Stimulated activated CD4-positive, alpha-beta T cell treated with anti-CD3 and anti-CD28 coated beads, Interleukin-4, amount 100 ng/mL, for 24 hours (primary cell): ENCODE results near the gene ENTPD6.
"Not testable (repeated sequence)": the region's sequence is repeated elsewhere in the genome, so short reads cannot be mapped to it uniquely, and the experiment has no call there.

ENCODE experiments used
- DNase-seq: peaks from one replicate; pipeline ENCODE4 v3.0.0-alpha.2; 2020

Gene ENTPD6

GRCh38 chr20:25225642-25226432, 30.3 kb downstream of the ENTPD6 start:
- no peak for DNase-seq

- no peak for DNase-seq
Observed at GRCh38 chr20:25226433-25227316, 31.2 kb downstream of the ENTPD6 start.

GRCh38 chr20:25227317-25227831, 31.9 kb downstream of the ENTPD6 start:
- DNase-seq, result no peak

- no peak for DNase-seq
Observed at GRCh38 chr20:25229486-25230165, 34.1 kb downstream of the ENTPD6 start.

GRCh38 chr20:25230166-25230831, 34.8 kb downstream of the ENTPD6 start:
- DNase-seq, result no peak

- DNase-seq, result no peak
Observed at GRCh38 chr20:25233016-25233772, 37.7 kb downstream of the ENTPD6 start.

- not testable (repeated sequence) for DNase-seq
Observed at GRCh38 chr20:25234009-25234849, 38.7 kb downstream of the ENTPD6 start.

GRCh38 chr20:25236450-25237304, 41.2 kb downstream of the ENTPD6 start:
- no peak for DNase-seq

GRCh38 chr20:25237610-25238318, 42.3 kb downstream of the ENTPD6 start:
- peak; percentile 76 for DNase-seq

- DNase-seq, result no peak
Observed at GRCh38 chr20:25238319-25239037, 43.0 kb downstream of the ENTPD6 start.

GRCh38 chr20:25239387-25240370, 44.2 kb downstream of the ENTPD6 start:
- DNase-seq, result no peak

- not testable (repeated sequence) for DNase-seq
Observed at GRCh38 chr20:25240851-25241658, 45.5 kb downstream of the ENTPD6 start.

- DNase-seq, result not testable (repeated sequence)
Observed at GRCh38 chr20:25241659-25241955, 46.1 kb downstream of the ENTPD6 start.

- DNase-seq, result no peak
Observed at GRCh38 chr20:25242231-25242630, 46.7 kb downstream of the ENTPD6 start.

- DNase-seq, result no peak
Observed at GRCh38 chr20:25243416-25243979, 48.0 kb downstream of the ENTPD6 start.

GRCh38 chr20:25244976-25245375, 49.5 kb downstream of the ENTPD6 start:
- no peak for DNase-seq
